ENCODE results near the gene LRRC14B.
"Not testable (repeated sequence)": the region's sequence is repeated elsewhere in the genome, so short reads cannot be mapped to it uniquely, and the experiment has no call there.

LRRC14B gene

DNA sequence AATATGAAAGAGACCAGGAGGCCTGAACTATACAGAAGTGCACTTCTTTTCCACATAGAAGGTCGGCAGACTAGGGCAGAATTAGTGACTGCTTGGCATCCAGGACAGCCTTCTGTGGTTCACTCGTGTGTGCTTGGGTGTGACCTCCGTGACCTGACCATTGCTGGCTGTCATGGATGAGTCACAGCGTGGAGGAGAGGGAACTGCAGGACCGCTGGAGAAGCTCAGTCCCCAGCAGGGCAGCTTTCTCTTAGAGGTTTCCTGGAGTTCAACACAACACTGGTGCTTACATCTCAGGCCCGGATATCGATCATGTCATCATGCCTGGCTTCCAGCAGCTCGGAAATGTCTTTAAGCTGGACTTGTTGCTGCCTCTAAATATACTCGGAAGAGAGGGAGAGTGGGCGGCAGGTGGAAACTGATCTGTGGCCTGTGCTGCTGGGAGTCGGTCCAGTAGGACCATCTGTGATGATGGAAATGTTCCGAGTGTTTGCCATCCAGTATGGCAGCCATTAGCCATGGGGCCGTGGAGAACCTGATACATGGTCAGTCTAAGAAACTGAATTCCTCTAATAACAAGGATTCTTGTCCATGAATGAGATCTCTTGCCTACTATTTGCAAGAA, 49.9 kb downstream of the LRRC14B start:
- not testable (repeated sequence) for DNase-seq (ENCODE audit: low read depth)

DNA sequence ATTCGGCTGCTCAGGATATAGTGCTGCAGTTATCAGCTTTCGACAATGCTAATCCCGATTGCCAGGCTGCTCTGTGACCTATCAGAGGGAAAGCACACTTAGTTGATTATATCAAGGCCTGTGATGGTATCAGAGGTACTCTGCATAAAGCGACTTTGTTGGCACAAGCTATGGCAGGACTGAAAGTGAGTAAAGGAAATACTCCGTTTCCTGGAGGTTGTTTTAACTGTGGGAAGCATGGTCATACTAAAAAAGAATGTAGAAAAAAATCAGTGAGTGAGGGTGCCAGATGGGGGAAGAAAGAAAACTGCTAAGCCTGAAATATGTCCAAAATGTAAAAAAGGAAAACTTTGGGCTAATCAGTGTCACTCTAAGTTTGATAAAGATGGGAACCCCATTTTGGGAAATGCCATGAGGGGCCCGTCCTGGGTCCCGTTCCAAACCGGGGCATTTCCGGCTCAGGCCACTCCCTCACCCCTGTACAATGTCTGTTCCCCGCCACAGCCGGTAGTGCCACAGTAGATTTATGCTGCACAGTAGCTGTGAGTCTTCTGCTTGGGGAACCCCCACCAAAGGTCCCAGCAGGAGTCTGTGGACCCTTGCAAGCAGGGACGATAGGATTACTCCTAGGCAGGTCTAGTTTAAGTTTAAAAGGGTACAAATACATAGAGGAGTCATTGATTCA, 52.5 kb downstream of the LRRC14B start:
- DNase-seq (ENCODE audit: low read depth), result not testable (repeated sequence)

DNA sequence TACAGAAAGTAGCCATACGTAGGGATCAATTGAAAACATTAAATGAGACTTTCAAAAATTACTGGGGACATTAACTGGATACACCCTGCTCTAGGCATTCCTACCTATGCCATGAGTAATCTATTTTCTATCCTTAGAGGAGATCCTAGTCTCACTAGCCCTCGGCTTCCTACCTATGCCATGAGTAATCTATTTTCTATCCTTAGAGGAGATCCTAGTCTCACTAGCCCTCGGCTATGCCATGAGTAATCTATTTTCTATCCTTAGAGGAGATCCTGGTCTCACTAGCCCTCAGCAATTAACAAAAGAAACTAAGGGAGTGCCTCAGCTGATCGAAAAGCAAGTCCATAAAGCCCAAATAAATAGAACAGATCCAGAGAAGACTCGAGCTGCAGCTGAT, 54.4 kb downstream of the LRRC14B start:
- not testable (repeated sequence) for DNase-seq (ENCODE audit: low read depth)

All from T-helper 22 cell (primary cell).